HG03520 (cell line): ENCODE data around the gene CIAO3.
"Not testable (repeated sequence)": the region's sequence is repeated elsewhere in the genome, so short reads cannot be mapped to it uniquely, and the experiment has no call there.

ENCODE experiments used
- ATAC-seq: cut with Tn5 transposase; IDR thresholded peaks from one replicate; pipeline ENCODE4 v1.9.1; 2021; ENCODE audit warnings: mild to moderate bottlenecking, moderate library complexity; ENCODE audit not compliant: unreplicated experiment

Gene CIAO3

GRCh38 chr16:760545-761343 lies 19.9 kb upstream of the CIAO3 start, which contains the start of gene MSLN:
Gene MSLN, plus strand, starts transcription at chr16:760734. Its CDS starts 1,947 bp downstream, at chr16:762681.
- no peak for ATAC-seq

GRCh38 chr16:760065-760464 lies 19.3 kb upstream of the CIAO3 start:
- no peak for ATAC-seq

GRCh38 chr16:759110-759910 lies 18.5 kb upstream of the CIAO3 start:
- ATAC-seq: no peak

- no peak for ATAC-seq
Measured at GRCh38 chr16:756428-756827, 15.6 kb upstream of the CIAO3 start.

- no peak for ATAC-seq
Measured at GRCh38 chr16:754656-755055, 13.9 kb upstream of the CIAO3 start.

- not testable (repeated sequence) for ATAC-seq
Measured at GRCh38 chr16:754121-754607, 13.4 kb upstream of the CIAO3 start.

- ATAC-seq: no peak
Measured at GRCh38 chr16:752007-752312, 11.2 kb upstream of the CIAO3 start.

GRCh38 chr16:751152-752006 lies 10.6 kb upstream of the CIAO3 start:
- ATAC-seq: no peak

GRCh38 chr16:750485-750884 lies 9.7 kb upstream of the CIAO3 start:
- no peak for ATAC-seq

GRCh38 chr16:749010-749409 lies 8.2 kb upstream of the CIAO3 start:
- ATAC-seq: no peak

GRCh38 chr16:747978-748746 lies 7.4 kb upstream of the CIAO3 start:
- no peak for ATAC-seq

GRCh38 chr16:746637-747036 lies 5.8 kb upstream of the CIAO3 start:
- no peak for ATAC-seq

GRCh38 chr16:745739-746138 lies 4.9 kb upstream of the CIAO3 start:
- ATAC-seq: no peak

- ATAC-seq: no peak
Measured at GRCh38 chr16:743794-744500, 3.1 kb upstream of the CIAO3 start.

GRCh38 chr16:742894-743293 lies 2.1 kb upstream of the CIAO3 start:
- ATAC-seq: not testable (repeated sequence)

GRCh38 chr16:741986-742629 lies 1.3 kb upstream of the CIAO3 start:
- no peak for ATAC-seq

- ATAC-seq: peak; percentile 4
Measured at GRCh38 chr16:740459-740763, 386 bp downstream of the CIAO3 start.

GRCh38 chr16:739560-740458 lies 988 bp downstream of the CIAO3 start:
- no peak for ATAC-seq
